22Rv1 (cell line): ENCODE data around the gene CDH9.

Experiments used
- H3K27ac ChIP-seq: fragments of 450-650 bp; 2 replicates; pipeline ENCODE4 v1.5.1; 2017
- ZFX ChIP-seq: fragments of 450-650 bp; IDR thresholded peaks from 2 replicates; pipeline ENCODE4 v1.6.1; 2017; ENCODE audit warnings: antibody characterized with exemption, borderline replicate concordance
- TF ChIP-seq, protein P1 (sequence below): fragments of 450-650 bp; IDR thresholded peaks from 2 replicates; pipeline ENCODE4 v1.5.1; 2017; ENCODE audit warnings: mild to moderate bottlenecking

CDH9 gene

DNA sequence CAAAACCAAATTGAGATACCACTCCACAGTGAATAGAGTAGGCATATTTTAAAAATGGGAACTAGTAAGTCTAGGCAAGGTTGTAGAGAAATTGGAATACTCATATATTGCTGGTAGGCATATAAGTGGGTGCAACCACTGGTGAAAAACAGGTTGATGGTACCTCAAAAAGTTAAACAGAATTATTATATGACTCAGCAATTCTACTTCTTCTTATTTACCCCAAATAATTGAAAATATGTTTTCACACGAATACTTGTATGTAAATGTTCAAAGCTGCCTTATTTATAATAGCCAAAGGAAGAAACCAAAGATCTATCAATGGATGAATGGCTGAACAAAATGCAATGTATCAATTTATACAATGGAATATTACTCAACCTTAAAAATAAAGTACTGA is 79.1 kb downstream of the CDH9 start:
- no peak overlapping the region for H3K27ac ChIP-seq
- TF ChIP-seq, protein P1, sequence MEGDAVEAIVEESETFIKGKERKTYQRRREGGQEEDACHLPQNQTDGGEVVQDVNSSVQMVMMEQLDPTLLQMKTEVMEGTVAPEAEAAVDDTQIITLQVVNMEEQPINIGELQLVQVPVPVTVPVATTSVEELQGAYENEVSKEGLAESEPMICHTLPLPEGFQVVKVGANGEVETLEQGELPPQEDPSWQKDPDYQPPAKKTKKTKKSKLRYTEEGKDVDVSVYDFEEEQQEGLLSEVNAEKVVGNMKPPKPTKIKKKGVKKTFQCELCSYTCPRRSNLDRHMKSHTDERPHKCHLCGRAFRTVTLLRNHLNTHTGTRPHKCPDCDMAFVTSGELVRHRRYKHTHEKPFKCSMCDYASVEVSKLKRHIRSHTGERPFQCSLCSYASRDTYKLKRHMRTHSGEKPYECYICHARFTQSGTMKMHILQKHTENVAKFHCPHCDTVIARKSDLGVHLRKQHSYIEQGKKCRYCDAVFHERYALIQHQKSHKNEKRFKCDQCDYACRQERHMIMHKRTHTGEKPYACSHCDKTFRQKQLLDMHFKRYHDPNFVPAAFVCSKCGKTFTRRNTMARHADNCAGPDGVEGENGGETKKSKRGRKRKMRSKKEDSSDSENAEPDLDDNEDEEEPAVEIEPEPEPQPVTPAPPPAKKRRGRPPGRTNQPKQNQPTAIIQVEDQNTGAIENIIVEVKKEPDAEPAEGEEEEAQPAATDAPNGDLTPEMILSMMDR: no peak
- no peak for TF ChIP-seq ZFX

DNA sequence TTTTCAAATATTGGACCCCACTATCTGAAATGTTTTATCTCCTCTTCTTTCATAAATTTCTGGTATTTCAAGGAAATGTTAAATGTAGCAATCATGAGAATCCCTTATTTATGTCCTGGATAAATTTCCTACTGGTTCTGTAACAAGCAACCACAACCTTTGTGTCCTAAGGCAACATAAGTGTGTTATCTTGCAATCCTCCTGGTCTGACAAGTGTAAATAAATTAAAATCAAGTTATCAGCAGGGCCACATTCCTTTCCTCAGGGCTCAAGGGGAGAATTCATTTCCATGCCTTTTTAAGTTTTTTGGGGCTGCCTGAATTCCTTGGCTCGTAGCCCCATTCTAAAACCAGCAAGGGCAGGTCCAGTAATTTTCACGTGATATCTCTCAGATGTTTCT is 83.2 kb downstream of the CDH9 start:
- TF ChIP-seq ZFX: no peak
- TF ChIP-seq, protein P1: no peak

DNA sequence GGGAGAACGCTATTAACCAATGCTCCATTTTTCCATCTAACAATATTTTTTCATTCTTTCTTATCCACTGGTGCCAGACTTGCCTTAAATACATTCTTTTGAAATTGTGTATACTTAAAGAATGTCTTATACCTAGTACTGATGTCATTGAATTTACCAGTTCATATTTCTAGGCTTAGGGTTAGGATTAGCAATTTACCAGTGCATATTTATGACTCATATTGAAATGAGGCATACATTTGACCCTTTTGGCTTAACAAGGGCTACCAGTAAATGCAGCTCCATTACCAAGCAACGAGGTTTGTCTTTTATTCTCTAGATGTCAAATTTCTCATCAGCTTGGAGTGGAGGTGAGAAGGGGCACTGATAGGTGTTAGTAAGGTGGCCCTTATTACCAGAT is 89.5 kb downstream of the CDH9 start:
- no peak for TF ChIP-seq ZFX
- TF ChIP-seq, protein P1: no peak
- no peak overlapping the region for H3K27ac ChIP-seq

More for the DNA sequence above, 83.2 kb downstream of the CDH9 start:
- no peak overlapping the region for H3K27ac ChIP-seq

DNA sequence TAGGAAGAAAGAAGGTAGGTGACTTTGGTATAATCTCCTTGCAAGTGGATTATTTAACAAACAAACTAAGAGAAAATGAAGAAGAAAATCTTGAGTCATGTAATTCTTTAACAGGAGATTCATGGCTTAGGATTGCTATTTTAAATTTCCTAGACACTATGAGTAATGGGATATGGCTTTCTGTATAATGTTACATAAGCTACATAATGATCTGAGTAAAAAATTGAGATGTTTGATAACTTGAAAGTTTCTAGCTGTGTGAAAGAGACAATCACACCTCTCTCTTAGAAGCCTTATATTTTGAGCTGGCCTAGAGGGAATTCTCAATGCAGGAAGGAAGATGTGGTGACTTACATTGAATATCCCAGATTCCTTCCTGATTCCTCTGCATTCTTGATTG is 92.5 kb downstream of the CDH9 start:
- H3K27ac ChIP-seq: no peak overlapping the region
- TF ChIP-seq ZFX: no peak
- TF ChIP-seq, protein P1: no peak

DNA sequence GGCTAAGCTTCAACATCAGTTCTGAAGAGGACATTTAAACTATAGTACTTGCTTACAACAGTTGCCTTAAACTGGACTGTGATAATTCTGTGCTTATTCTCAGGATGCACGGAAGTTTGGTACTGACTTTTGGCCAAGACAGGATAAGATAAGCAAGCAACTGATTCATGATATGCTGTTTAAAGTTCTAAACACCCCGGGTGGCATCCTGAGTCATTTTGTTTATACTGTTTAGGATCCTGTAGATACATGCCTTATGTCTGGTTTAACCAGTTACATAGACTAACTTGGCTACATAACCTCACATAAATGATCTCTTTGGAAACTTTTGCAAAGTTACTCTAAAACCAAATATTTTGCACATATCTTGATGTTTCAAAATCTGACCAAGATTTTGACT is 95.9 kb downstream of the CDH9 start:
- H3K27ac ChIP-seq: no peak overlapping the region
- no peak for TF ChIP-seq ZFX
- TF ChIP-seq, protein P1: no peak

DNA sequence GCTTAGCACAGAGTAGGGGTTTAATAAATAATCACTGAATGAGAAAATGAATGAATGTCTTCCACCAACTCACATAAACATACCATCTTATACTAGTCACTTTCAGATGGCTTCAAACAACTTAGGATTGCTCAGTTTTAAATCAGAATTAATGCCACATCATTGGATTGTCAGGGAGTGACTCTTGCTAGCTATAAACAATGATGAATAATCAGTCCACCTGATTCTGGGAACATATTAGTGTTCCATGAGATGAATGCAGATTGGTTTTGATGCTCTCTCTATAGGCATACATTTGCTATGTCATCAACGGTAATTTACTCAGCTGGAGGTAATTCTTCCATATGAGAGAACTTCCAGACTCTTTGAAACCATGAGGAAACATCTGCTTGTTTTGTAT is 97.4 kb downstream of the CDH9 start:
- TF ChIP-seq ZFX: no peak
- TF ChIP-seq, protein P1: no peak
- H3K27ac ChIP-seq: no peak overlapping the region

DNA sequence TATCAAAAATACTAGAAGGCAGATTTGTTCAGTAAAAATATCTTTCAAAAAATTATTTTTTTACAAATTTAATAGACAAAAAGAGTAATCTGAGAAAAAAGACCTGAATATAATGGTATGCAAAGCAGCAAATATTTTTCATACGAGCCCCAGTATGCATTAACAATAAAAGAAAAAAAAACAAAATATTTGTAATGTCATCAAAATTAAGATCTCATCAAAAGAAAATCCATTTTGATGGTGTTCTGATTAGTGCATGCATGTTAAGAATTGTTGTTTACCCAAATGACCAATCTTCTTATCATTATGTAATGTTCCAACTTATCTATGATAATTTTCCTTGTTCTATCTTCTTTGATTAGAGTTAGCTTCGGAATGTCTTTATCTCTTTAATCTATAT is 106.1 kb downstream of the CDH9 start:
- TF ChIP-seq, protein P1: no peak
- no peak for TF ChIP-seq ZFX
- H3K27ac ChIP-seq: no peak overlapping the region
